ENCODE data around the gene TBC1D1. TPM values are rescaled to one million over a fixed set of nuclear protein-coding genes. Genes with fewer than 3 reads are reported as not detected.

The TBC1D1 gene
- total RNA-seq, 2 donors from 2014 or later, result 23.3 to 28.7 TPM

DNA sequence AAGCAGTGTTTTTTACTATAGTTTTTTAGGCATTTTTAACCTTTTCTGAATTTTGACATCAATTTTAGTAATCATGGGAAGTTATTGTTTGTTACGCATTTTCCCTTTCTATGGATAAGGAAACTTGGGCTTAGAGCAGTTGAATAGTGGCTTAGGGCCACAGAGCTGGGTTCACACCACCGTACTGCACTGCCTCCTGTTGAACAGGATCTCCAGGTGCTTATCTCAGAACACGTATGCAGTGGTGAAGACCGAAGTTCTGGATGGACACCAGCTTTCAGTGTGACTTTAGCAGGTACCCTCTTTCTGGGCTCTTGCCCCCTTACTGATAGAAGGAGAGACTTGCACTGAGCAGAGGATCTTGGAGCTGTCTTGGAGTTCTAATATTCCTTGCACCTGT lies 206.9 kb downstream of the TBC1D1 start:
- Histone ChIP-seq H3K27ac (no peak overlapping the region), H3K4me3 (no peak overlapping the region), H3K9me3 (no peaks in the 10 kb centered on the region), H3K27me3 (no peaks in the 10 kb centered on the region), H3K4me1 (peaks cover 5% of the 10 kb centered on the region), H3K36me3 (replicated peaks in 1 of 2; ENCODE audit: insufficient read depth in 1 of 2, low read depth in 2 of 2) (no peaks in the 10 kb centered on the region)
- intact Hi-C loops (cut with DNase I), result no loop called here
- no peak for TF ChIP-seq POLR2A (IDR thresholded peaks at IDR 0.05)
- TF ChIP-seq, protein P1, sequence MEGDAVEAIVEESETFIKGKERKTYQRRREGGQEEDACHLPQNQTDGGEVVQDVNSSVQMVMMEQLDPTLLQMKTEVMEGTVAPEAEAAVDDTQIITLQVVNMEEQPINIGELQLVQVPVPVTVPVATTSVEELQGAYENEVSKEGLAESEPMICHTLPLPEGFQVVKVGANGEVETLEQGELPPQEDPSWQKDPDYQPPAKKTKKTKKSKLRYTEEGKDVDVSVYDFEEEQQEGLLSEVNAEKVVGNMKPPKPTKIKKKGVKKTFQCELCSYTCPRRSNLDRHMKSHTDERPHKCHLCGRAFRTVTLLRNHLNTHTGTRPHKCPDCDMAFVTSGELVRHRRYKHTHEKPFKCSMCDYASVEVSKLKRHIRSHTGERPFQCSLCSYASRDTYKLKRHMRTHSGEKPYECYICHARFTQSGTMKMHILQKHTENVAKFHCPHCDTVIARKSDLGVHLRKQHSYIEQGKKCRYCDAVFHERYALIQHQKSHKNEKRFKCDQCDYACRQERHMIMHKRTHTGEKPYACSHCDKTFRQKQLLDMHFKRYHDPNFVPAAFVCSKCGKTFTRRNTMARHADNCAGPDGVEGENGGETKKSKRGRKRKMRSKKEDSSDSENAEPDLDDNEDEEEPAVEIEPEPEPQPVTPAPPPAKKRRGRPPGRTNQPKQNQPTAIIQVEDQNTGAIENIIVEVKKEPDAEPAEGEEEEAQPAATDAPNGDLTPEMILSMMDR (IDR thresholded peaks at IDR 0.05), result peak in 2 of 7 experiments; percentile 19 to 28
- ATAC-seq (peak; percentile 55), DNase-seq (peak in 1 of 4 donors; percentile 43)
- WGBS, 2 donors, result 52 to 69% methylated on average over 4 of the region's 4 CpGs

DNA sequence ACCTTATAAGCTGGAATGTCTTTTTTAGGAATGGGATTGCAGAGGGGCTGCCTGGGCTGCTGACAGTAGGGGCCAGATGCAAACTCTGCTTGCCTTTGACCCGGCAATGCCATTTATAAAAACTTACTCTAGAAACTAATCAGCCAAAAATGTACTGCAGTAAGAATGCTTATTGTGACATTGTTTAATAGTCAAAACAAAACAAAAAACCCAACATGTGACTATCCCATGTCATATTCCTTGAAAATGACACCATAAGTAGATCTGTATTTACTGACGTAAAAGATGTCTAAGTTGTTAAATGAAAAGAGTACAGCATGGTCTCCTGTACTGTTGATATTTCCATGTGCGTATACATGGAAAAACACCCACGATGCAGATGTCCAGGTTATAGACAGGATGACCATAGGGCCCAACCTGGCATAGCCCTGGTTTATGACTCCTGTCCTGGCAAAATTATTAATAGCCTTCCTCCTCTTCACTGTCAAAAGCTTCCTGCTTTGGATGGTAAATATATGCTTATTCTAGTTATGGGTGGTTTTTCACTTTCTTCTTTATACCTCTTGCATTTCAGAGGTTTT lies 208.2 kb downstream of the TBC1D1 start:
- no peaks in the 10 kb centered on the region for H3K9me3 ChIP-seq
- no peaks in the 10 kb centered on the region for H3K27me3 ChIP-seq
- H3K27ac ChIP-seq, result no peak overlapping the region
- ATAC-seq (no peak), DNase-seq (no peak)
- intact Hi-C loops (cut with DNase I), result no loop called here
- no peaks in the 10 kb centered on the region for H3K36me3 ChIP-seq (replicated peaks in 1 of 2; ENCODE audit: insufficient read depth in 1 of 2, low read depth in 2 of 2)
- H3K4me3 ChIP-seq, result no peak overlapping the region
- TF ChIP-seq, protein P1 (IDR thresholded peaks at IDR 0.05), result no peak
- TF ChIP-seq POLR2A (IDR thresholded peaks at IDR 0.05), result no peak
- peaks cover 5% of the 10 kb centered on the region for H3K4me1 ChIP-seq
- 86 to 95% methylated on average over 4 of the region's 4 CpGs for WGBS, 2 donors

DNA sequence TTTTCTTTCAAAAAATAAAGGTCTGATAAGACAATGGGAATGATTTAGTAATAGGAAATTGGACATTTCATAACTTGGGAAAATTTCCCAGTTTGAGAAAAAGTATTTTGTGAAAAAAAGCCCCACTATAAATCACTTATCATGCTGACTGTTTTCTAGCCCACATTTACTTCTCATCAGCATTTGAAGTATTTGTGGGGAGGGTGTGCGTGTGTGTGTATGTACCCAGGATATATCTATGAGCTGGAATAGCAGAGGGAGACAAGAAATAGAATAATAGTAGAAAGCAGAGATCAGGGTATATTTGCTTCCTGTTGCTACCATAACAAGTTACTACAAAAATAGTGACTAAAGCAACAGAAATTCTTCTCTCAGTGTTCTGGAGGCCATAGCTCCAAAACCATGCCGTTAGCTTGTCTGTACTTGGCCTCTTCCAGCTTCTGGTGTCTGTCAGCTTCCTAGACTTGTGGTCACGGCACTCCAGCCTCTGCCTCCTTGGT lies 209.1 kb downstream of the TBC1D1 start:
- DNase-seq (no peak), ATAC-seq (peak; percentile 42)
- WGBS, 2 donors, result 83 to 87% methylated on average over 3 of the region's 3 CpGs
- TF ChIP-seq POLR2A (IDR thresholded peaks at IDR 0.05), result no peak
- TF ChIP-seq, protein P1 (IDR thresholded peaks at IDR 0.05), result no peak
- intact Hi-C loops (cut with DNase I), result no loop called here
- Histone ChIP-seq H3K27ac (no peak overlapping the region), H3K9me3 (no peaks in the 10 kb centered on the region), H3K4me3 (no peak overlapping the region), H3K27me3 (no peaks in the 10 kb centered on the region), H3K4me1 (peaks cover 5% of the 10 kb centered on the region), H3K36me3 (replicated peaks in 1 of 2; ENCODE audit: insufficient read depth in 1 of 2, low read depth in 2 of 2) (no peaks in the 10 kb centered on the region)

DNA sequence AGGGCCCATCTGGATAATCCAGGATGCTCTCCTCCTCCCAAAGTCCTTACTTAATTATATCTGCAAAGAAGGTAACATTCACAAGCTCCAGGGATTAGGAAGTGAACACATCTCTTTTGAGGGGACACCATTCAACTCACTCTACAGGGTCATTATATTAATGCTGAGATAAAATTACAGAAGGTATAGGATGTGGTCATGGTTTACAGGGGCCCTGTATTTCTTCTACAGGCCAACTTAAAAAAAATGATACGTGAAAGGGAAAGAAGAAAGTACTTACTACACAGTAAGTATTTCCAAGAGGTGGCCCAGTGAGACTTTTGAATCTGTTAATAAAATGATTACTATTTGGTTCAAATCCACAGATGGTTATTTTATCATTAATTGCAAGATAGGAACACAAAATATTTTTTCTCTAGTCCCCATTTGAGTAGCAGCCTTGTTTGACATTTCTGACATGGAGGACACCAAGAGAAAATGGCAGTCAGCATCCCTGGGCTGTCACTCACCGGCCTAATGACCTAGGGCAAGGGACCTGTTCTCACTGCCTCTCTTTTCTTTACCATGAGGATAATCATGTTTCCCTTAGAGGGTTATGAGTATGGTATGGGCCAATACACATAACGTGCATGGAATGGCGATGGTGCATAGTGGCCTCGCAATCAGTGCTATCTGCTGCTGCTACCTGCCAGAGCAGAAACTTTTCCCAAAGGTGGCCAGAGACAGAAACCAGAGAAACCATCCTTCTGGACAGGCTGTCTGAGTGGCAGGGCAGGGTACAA lies 209.8 kb downstream of the TBC1D1 start:
- Histone ChIP-seq H3K9me3 (no peaks in the 10 kb centered on the region), H3K27me3 (no peaks in the 10 kb centered on the region), H3K27ac (no peak overlapping the region), H3K4me3 (no peak overlapping the region), H3K4me1 (peaks cover 5% of the 10 kb centered on the region), H3K36me3 (replicated peaks in 1 of 2; ENCODE audit: insufficient read depth in 1 of 2, low read depth in 2 of 2) (no peaks in the 10 kb centered on the region)
- WGBS, 2 donors, result 93 to 100% methylated on average over 5 of the region's 5 CpGs
- no peak for DNase-seq
- TF ChIP-seq, protein P1 (IDR thresholded peaks at IDR 0.05), result no peak
- no peak for TF ChIP-seq POLR2A (IDR thresholded peaks at IDR 0.05)
- no peak for ATAC-seq
- intact Hi-C loops (cut with DNase I), result no loop called here

All from body of pancreas (tissue), 4 donors.